GM12801 (cell line): ENCODE data around the gene MUC3A.

Experiments used
- TF ChIP-seq, protein P1 (sequence below): IDR thresholded peaks from one replicate; pipeline ENCODE4 v1.5.1; 2011; ENCODE audit warnings: control low read depth; ENCODE audit not compliant: insufficient read length; ENCODE audit errors: extremely low read depth

Gene MUC3A

DNA sequence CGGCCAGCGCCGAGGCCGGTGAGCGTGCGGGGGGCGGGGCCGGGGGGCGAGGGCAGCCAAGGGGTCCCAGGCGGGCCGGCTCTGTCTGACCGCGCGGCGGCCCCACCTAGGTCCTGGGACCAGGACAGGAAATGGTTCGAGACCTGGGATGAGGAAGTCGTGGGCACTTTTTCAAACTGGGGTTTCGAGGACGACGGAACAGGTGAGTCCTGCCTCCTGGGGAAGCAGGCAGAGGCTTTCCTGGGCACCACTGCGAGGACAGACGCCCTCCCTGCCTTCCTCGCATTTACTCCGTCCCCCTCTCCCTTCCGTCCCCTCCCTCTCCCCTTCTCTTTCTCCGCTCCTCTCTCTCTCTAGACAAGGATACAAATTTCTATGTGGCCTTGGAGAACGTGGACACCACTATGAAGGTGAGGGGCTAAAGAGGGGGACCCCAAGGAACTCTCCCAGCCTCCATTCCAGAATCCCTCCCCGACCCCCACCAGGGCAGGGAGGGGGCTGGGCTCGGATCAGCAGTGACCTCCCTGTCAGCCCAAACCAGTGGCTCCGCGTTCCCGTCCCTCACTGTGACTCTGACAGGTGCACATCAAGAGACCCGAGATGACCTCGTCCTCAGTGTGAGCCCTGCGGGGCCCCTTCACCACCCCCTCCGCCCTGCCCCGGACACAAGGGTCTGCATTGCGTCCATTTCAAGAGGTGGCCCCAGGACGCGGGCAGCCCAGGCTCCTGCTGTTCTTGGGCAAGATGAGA, 17.4 kb downstream of the MUC3A start:
- TF ChIP-seq, protein P1, sequence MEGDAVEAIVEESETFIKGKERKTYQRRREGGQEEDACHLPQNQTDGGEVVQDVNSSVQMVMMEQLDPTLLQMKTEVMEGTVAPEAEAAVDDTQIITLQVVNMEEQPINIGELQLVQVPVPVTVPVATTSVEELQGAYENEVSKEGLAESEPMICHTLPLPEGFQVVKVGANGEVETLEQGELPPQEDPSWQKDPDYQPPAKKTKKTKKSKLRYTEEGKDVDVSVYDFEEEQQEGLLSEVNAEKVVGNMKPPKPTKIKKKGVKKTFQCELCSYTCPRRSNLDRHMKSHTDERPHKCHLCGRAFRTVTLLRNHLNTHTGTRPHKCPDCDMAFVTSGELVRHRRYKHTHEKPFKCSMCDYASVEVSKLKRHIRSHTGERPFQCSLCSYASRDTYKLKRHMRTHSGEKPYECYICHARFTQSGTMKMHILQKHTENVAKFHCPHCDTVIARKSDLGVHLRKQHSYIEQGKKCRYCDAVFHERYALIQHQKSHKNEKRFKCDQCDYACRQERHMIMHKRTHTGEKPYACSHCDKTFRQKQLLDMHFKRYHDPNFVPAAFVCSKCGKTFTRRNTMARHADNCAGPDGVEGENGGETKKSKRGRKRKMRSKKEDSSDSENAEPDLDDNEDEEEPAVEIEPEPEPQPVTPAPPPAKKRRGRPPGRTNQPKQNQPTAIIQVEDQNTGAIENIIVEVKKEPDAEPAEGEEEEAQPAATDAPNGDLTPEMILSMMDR, result no peak

DNA sequence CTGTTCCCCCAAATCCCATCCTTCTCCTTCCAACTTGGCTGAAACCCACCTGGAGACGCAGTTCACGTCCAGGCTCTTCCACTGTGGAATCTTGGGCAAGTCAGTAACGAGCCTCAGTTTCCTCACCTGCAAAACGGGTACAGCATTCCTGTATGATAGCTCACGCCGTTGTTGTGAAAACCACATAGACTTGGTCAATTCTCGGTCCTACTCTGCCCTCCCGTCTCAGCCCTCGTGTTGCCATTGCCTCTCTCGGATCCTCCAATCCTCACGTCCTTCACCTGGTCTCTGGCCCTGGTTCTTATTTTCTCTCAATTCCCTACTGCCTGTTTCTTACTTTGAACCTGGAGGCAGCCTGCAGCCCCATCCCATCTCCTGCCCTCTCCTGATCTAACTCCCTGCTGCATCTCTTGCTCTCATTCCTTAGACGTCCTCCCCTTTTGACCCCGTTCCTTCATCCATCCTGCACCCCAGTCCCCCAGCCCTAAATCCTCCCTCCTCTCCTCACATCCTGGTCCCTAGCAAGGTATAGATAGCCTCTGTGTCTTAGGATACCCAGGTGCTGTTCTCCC, 18.0 kb downstream of the MUC3A start:
- TF ChIP-seq, protein P1, result no peak

DNA sequence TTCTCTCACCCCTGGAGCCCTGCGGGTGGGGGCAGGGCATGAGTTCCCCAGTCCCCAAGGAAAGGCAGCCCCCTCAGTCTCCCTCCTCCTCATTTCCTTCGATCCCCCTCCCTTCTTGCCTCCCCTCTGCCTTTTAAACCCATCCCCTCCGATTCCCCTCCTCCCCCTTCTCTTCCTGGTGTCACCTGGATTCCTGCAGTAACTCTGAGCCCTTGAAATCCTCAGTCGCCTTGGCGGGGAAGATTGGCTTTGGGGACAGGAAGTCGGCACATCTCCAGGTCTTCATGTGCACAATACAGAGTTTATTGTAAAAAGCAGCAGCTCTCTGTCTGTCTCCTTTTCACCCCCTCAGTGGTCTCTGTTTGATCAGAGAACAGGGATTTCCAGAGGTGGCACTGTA, 18.7 kb downstream of the MUC3A start:
- TF ChIP-seq, protein P1, result no peak

DNA sequence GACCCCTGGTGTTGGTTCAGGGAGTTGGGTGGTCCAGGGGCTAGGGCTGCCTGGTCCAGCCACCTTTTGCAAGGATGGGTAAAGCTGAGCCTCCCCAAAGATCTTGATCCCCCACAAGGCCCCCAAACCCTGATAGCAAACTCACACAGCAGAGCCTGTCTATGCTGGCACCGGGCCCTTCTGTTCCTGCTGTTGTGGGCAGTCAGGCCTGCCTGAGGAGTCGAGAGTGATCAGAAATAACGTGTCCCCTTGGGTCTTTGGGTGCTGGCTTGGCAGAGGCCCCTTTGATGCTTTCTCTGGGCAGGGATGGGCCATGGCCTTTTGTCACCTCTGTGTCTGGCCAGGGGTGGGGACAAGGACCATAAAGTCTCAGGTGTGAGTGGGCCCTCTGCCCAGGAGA, 19.3 kb downstream of the MUC3A start:
- TF ChIP-seq, protein P1, result no peak

DNA sequence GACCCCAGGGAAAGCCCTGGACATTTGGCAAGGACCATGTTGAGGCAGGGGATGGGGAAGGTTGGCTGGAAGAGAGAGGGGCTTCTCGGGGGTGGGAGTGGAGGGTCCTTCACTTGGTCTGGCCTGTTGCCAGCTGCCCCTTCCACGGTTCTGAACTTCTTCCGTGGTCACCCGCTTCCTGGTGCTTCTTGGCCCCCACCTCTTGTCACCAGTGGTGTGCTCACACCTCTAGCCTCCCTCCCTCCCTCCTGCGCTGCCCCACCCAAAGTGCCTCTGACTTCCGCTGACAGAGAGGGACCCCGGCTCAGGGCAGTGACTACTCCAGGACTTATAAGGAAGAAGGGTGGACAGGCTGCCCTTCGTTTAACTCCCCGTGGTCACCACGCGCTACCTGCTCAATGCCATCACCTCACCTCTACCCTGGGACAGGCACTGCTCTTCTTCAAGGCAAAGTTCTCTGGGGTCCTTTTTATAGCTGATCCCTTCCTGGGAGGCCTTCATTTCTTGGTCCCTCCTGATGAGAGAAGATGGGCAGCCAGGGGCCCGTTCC, 19.8 kb downstream of the MUC3A start, which contains the start of gene MUC12:
TSS of gene MUC12 (plus strand) at position 500 of the 550 bp plus-strand sequence. CDS start 58 bp downstream, outside the sequence.
- TF ChIP-seq, protein P1, result no peak

DNA sequence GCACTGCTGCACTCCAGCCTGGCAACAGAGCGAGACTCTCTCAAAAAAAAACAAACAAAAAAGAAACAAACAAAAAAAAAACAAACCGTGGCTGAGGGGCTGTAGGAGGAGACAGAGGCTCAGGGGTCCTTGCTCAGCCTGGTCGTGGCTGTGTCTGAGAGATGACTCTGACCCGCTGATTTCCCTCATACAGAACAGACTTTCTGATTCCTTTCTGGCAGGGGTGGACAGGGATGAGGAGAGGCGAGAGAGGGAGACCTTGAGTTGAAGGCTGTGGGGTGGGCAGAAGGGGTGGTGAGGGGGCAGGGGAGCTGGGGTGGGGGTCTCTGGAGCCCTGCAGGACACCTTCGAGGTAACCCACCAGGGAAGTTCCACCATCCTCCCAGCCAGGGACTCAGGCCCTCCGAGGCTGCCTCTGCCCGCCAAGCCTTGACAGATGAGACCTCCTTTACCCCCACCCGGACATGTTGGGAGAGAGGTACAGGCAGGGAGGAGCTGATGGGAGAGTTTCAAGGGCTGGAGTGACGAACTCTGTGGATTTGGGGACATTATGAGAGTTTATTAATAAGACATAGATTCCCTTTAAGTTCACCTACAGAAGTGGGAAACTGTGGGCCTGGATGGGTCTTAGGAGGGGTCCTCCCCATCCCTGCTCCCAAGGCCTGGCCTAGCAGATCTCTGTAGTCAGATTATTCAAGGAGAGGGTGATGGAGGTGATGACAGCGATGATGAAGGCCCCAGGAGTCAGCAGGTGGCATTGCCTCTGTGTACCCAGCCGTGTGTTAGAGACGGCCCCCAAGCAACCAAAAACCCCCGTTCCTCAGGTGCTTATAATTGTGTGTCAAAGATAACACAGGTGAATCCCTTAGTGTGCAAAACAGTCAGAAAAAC, 22.0 kb downstream of the MUC3A start:
- TF ChIP-seq, protein P1, result no peak

DNA sequence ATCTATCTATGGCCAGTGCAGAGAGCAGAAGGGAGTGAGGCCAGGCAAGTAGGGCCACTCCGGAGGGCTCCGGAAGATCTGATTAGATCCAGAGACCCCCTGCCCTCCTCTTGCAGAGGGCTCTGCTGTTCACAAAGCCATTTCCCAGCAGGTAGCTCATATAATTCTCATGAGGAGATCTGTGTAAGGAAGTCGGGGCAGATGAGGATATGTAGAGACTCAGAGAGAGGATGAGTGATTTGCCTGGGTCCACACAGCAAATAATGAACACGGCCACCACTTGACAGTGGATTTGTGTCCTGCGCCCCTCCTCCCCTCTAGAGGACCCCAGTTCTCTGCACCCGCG, 22.6 kb downstream of the MUC3A start:
- TF ChIP-seq, protein P1, result no peak
